NCI-H82 (cell line): ENCODE data around the gene SLCO2B1.

Source experiments
- DNase-seq: peaks from one replicate; lab custom pipeline; 2025; lab: John Stamatoyannopoulos, UW

Gene SLCO2B1

GRCh38 chr11:75223954-75224643 is 73.2 kb downstream of the SLCO2B1 start:
- DNase-seq, result no peak

- no peak for DNase-seq
Measured at GRCh38 chr11:75225794-75226193, 74.9 kb downstream of the SLCO2B1 start.

- DNase-seq, result no peak
Measured at GRCh38 chr11:75229466-75229865, 78.6 kb downstream of the SLCO2B1 start.

- no peak for DNase-seq
Measured at GRCh38 chr11:75230621-75231020, 79.7 kb downstream of the SLCO2B1 start.

- DNase-seq, result no peak
Measured at GRCh38 chr11:75233754-75234172, 82.9 kb downstream of the SLCO2B1 start.

GRCh38 chr11:75236062-75236461 is 85.2 kb downstream of the SLCO2B1 start:
- no peak for DNase-seq

GRCh38 chr11:75237050-75237449 is 86.1 kb downstream of the SLCO2B1 start:
- no peak for DNase-seq

- no peak for DNase-seq
Measured at GRCh38 chr11:75238595-75239440, 87.9 kb downstream of the SLCO2B1 start.

- DNase-seq, result no peak
Measured at GRCh38 chr11:75239531-75240290, 88.8 kb downstream of the SLCO2B1 start.

GRCh38 chr11:75240311-75241035 is 89.6 kb downstream of the SLCO2B1 start, which contains the start of gene TPBGL:
Gene TPBGL, plus strand, starts transcription at chr11:75240774. Its CDS starts 276 bp downstream, at chr11:75241050.
- peak; percentile 58 for DNase-seq

GRCh38 chr11:75241036-75241905 is 90.4 kb downstream of the SLCO2B1 start:
- DNase-seq, result peak; percentile 81

GRCh38 chr11:75241906-75242644 is 91.2 kb downstream of the SLCO2B1 start:
- peak; percentile 51 for DNase-seq

GRCh38 chr11:75242722-75243600 is 92.1 kb downstream of the SLCO2B1 start:
- no peak for DNase-seq

GRCh38 chr11:75244052-75244814 is 93.3 kb downstream of the SLCO2B1 start:
- no peak for DNase-seq

- DNase-seq, result peak; percentile 48
Measured at GRCh38 chr11:75245356-75246005, 94.6 kb downstream of the SLCO2B1 start.

- no peak for DNase-seq
Measured at GRCh38 chr11:75246006-75246670, 95.2 kb downstream of the SLCO2B1 start.
